Neural progenitor cell (in vitro differentiated cells): ENCODE results near the gene HBS1L. TPM values are rescaled to one million over a fixed set of nuclear protein-coding genes. Genes with fewer than 3 reads are reported as not detected.
A peak's percentile ranks its signal among the peaks of the same experiment; 100 is the strongest.

ENCODE experiments used
- DNase-seq: peaks from one replicate; pipeline ENCODE4 v3.0.0-alpha.2; 2016; ENCODE audit warnings: low spot score
- H2AFZ ChIP-seq: fragments of 200-600 bp; sonication (generic); replicated peaks from 2 replicates; pipeline ENCODE4 v1.6.1; 2016; ENCODE audit warnings: antibody characterized with exemption
- H3F3A ChIP-seq: fragments of 200-600 bp; sonication (generic); 2 replicates; pipeline ENCODE4 v1.6.1; 2016; ENCODE audit warnings: antibody characterized with exemption, low read depth
- H3K27ac ChIP-seq: fragments of 200-600 bp; sonication (generic); 2 replicates; pipeline ENCODE4 v1.5.1; 2016; ENCODE audit warnings: mild to moderate bottlenecking
- H3K27me3 ChIP-seq: fragments of 200-600 bp; sonication (generic); 2 replicates; pipeline ENCODE4 v1.6.1; 2016; ENCODE audit warnings: mild to moderate bottlenecking, moderate library complexity
- H3K36me3 ChIP-seq: fragments of 200-600 bp; sonication (generic); 2 replicates; pipeline ENCODE4 v1.5.1; 2016
- H3K4me1 ChIP-seq: fragments of 200-600 bp; sonication (generic); 2 replicates; pipeline ENCODE4 v1.6.1; 2016; ENCODE audit warnings: mixed run types
- H3K4me2 ChIP-seq: fragments of 200-600 bp; sonication (generic); 2 replicates; pipeline ENCODE4 v1.6.1; 2016
- H3K4me3 ChIP-seq: fragments of 200-600 bp; sonication (generic); 2 replicates; pipeline ENCODE4 v1.5.1; 2016
- H3K79me2 ChIP-seq: fragments of 200-600 bp; sonication (generic); 2 replicates; pipeline ENCODE4 v1.6.1; 2016; ENCODE audit warnings: low read depth
- H3K9ac ChIP-seq: fragments of 200-600 bp; sonication (generic); 2 replicates; pipeline ENCODE4 v1.6.1; 2016
- H3K9me3 ChIP-seq: fragments of 200-600 bp; sonication (generic); 2 replicates; pipeline ENCODE4 v1.5.1; 2016; ENCODE audit warnings: low read depth
- H4K20me1 ChIP-seq: fragments of 200-600 bp; sonication (generic); 2 replicates; pipeline ENCODE4 v1.6.1; 2016; ENCODE audit warnings: low read depth
- H3K27ac Mint-ChIP-seq: 3 replicates; pipeline ENCODE4 v1.8.0; 2021; ENCODE audit warnings: mixed read lengths
- H3K27me3 Mint-ChIP-seq: 2 replicates; pipeline ENCODE4 v1.8.0; 2022; ENCODE audit warnings: low read depth, mild to moderate bottlenecking, inconsistent platforms, moderate library complexity, mixed read lengths; ENCODE audit not compliant: insufficient read depth
- H3K36me3 Mint-ChIP-seq: 3 replicates; pipeline ENCODE4 v1.8.0; 2021; ENCODE audit warnings: mixed read lengths
- H3K4me1 Mint-ChIP-seq: 3 replicates; pipeline ENCODE4 v1.8.0; 2021; ENCODE audit warnings: mixed read lengths
- H3K4me3 Mint-ChIP-seq: 3 replicates; pipeline ENCODE4 v1.8.0; 2021; ENCODE audit warnings: mild to moderate bottlenecking, moderate library complexity, mixed read lengths
- H3K9me3 Mint-ChIP-seq: 3 replicates; pipeline ENCODE4 v1.8.0; 2020; ENCODE audit warnings: mixed read lengths
- EZH2 ChIP-seq: fragments of 200-600 bp; sonication (generic); IDR thresholded peaks from 2 replicates; pipeline ENCODE4 v1.6.1; 2017; ENCODE audit warnings: antibody characterized with exemption, mild to moderate bottlenecking, moderate library complexity
- EZH2phosphoT487 ChIP-seq: fragments of 200-600 bp; sonication (generic); IDR thresholded peaks from 2 replicates; pipeline ENCODE4 v1.6.1; 2017; ENCODE audit warnings: antibody characterized with exemption
- total RNA-seq: library from RNA; depleted of rRNA; stranded (reverse); fragments of >200 nt; gene quantifications from 2 replicates; pipeline ENCODE4 v1.2.3, GENCODE V29; 2015; ENCODE audit warnings: low replicate concordance
- TF ChIP-seq, protein P1 (sequence below): fragments of 200-600 bp; sonication (generic); IDR thresholded peaks from 2 replicates; pipeline ENCODE4 v1.5.1; 2017; ENCODE audit warnings: antibody characterized with exemption, mild to moderate bottlenecking

The HBS1L gene
- total RNA-seq, 1 donor from 2014 or later, result 215 TPM

DNA sequence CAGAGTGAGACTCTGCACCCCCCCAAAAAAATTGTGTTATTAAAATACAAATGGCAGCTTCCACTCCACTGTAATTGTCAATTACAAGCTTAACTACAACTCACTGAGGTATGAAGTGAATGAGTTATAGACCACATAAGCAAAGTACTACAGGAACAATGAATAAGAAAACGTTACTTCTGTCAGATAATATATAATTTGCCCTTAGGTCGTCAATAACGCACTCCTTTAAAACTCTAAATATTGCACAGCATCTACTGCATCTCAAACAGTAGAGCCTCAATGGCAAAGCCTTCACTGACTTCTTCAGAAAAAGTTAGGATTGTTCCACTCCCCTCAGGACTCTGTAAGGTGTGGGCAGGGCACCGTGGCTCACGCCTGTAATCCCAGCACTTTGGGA, 2.0 kb upstream of the HBS1L start:
- H3K4me1 Mint-ChIP-seq, result peaks cover 12% of the 10 kb centered on the region
- H3K4me3 Mint-ChIP-seq, result no peak overlapping the region
- Histone ChIP-seq H3K4me3 (no peak overlapping the region), H3F3A (peaks cover 10% of the 10 kb centered on the region), H3K9ac (no peak overlapping the region), H3K27ac (no peak overlapping the region), H3K36me3 (no peaks in the 10 kb centered on the region), H3K4me2 (no peak overlapping the region), H2AFZ (no peak overlapping the region), H3K27me3 (no peaks in the 10 kb centered on the region), H3K79me2 (peaks cover 29% of the 10 kb centered on the region), H4K20me1 (peaks cover 14% of the 10 kb centered on the region), H3K9me3 (no peaks in the 10 kb centered on the region), H3K4me1 (peaks cover 10% of the 10 kb centered on the region)
- no peaks in the 10 kb centered on the region for H3K9me3 Mint-ChIP-seq
- no peaks in the 10 kb centered on the region for H3K36me3 Mint-ChIP-seq
- TF ChIP-seq, protein P1, sequence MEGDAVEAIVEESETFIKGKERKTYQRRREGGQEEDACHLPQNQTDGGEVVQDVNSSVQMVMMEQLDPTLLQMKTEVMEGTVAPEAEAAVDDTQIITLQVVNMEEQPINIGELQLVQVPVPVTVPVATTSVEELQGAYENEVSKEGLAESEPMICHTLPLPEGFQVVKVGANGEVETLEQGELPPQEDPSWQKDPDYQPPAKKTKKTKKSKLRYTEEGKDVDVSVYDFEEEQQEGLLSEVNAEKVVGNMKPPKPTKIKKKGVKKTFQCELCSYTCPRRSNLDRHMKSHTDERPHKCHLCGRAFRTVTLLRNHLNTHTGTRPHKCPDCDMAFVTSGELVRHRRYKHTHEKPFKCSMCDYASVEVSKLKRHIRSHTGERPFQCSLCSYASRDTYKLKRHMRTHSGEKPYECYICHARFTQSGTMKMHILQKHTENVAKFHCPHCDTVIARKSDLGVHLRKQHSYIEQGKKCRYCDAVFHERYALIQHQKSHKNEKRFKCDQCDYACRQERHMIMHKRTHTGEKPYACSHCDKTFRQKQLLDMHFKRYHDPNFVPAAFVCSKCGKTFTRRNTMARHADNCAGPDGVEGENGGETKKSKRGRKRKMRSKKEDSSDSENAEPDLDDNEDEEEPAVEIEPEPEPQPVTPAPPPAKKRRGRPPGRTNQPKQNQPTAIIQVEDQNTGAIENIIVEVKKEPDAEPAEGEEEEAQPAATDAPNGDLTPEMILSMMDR, result no peak
- TF ChIP-seq EZH2phosphoT487 (no peak), EZH2 (no peak)
- H3K27ac Mint-ChIP-seq, result no peak overlapping the region
- H3K27me3 Mint-ChIP-seq, result peaks cover 4% of the 10 kb centered on the region
- no peak for DNase-seq

DNA sequence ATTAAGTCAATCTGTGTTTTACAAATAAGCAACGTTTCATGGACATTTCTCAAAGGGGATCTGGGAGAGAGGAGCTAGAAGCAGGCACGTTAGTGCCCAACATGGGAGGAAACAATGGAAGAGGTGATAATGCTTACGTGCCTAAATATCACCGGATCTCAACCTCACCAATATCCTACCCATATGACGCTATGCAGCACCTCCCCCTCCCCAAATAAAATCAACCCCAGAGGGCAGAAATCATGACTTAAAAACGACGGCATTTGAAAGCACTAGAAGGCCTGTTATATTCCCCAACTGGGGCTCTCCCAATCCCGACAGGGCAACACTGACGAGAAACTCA, 425 bp downstream of the HBS1L start:
- Mint-ChIP-seq H3K4me3 (peak overlapping the region; percentile 97), H3K27ac (peak overlapping the region; percentile 93), H3K27me3 (peaks cover 4% of the 10 kb centered on the region), H3K9me3 (no peaks in the 10 kb centered on the region), H3K4me1 (peaks cover 12% of the 10 kb centered on the region), H3K36me3 (peaks cover 4% of the 10 kb centered on the region)
- Histone ChIP-seq H3K79me2 (peaks cover 54% of the 10 kb centered on the region), H3K27ac (peak overlapping the region; percentile 51), H3K9ac (peak overlapping the region; percentile 93), H3K27me3 (no peaks in the 10 kb centered on the region), H3K4me1 (peaks cover 10% of the 10 kb centered on the region), H3K36me3 (peaks cover 3% of the 10 kb centered on the region), H3F3A (peaks cover 10% of the 10 kb centered on the region), H4K20me1 (peaks cover 14% of the 10 kb centered on the region), H2AFZ (peak overlapping the region; percentile 87), H3K4me3 (peak overlapping the region; percentile 85), H3K4me2 (peak overlapping the region; percentile 96), H3K9me3 (no peaks in the 10 kb centered on the region)
- TF ChIP-seq EZH2phosphoT487, result no peak
- TF ChIP-seq, protein P1, result no peak
- no peak for TF ChIP-seq EZH2
- peak; percentile 6 for DNase-seq

GRCh38 chr6:135053406-135053805, 1.2 kb downstream of the HBS1L start:
- peaks cover 10% of the 10 kb centered on the region for H3K4me1 ChIP-seq
- peak overlapping the region; percentile 96 for H3K4me2 ChIP-seq
- H3K27ac Mint-ChIP-seq, result peak overlapping the region; percentile 93
- peaks cover 9% of the 10 kb centered on the region for H3K36me3 Mint-ChIP-seq
- H3K9ac ChIP-seq, result no peak overlapping the region
- no peaks in the 10 kb centered on the region for H3K9me3 ChIP-seq
- no peaks in the 10 kb centered on the region for H3K9me3 Mint-ChIP-seq
- H3K79me2 ChIP-seq, result peaks cover 62% of the 10 kb centered on the region
- peaks cover 10% of the 10 kb centered on the region for H3F3A ChIP-seq
- H3K27me3 Mint-ChIP-seq, result peaks cover 4% of the 10 kb centered on the region
- H3K4me3 Mint-ChIP-seq, result peak overlapping the region; percentile 97
- no peak for DNase-seq
- H3K27me3 ChIP-seq, result no peaks in the 10 kb centered on the region
- H3K4me3 ChIP-seq, result peak overlapping the region; percentile 85
- H2AFZ ChIP-seq, result no peak overlapping the region
- no peak overlapping the region for H3K27ac ChIP-seq
- TF ChIP-seq EZH2 (no peak), EZH2phosphoT487 (no peak)
- TF ChIP-seq, protein P1, result no peak
- peaks cover 14% of the 10 kb centered on the region for H4K20me1 ChIP-seq
- H3K4me1 Mint-ChIP-seq, result peaks cover 12% of the 10 kb centered on the region
- peaks cover 3% of the 10 kb centered on the region for H3K36me3 ChIP-seq
